SU-DHL-6 (cell line): ENCODE data around the gene FADS1.

ENCODE experiments used
- H2AFZ ChIP-seq: fragments of 200-600 bp; sonication (generic); 2 replicates; pipeline ENCODE4 v1.6.1; 2014; ENCODE audit warnings: low read depth, mild to moderate bottlenecking, moderate library complexity, mixed read lengths, antibody characterized with exemption, low read length; ENCODE audit not compliant: severe bottlenecking
- H3F3A ChIP-seq: fragments of 200-600 bp; shearing (Covaris generic); 2 replicates; pipeline ENCODE4 v1.6.0; 2016; ENCODE audit warnings: antibody characterized with exemption, mild to moderate bottlenecking; ENCODE audit not compliant: insufficient read depth
- H3K27ac ChIP-seq: fragments of 200-600 bp; sonication (generic); 2 replicates; pipeline ENCODE4 v1.5.1; 2016; ENCODE audit warnings: low read depth, mild to moderate bottlenecking, low read length, moderate library complexity, mixed read lengths
- H3K27me3 ChIP-seq: fragments of 200-600 bp; sonication (generic), shearing (Covaris generic); 2 replicates; pipeline ENCODE4 v1.6.0; 2014; ENCODE audit warnings: mild to moderate bottlenecking, low read length
- H3K36me3 ChIP-seq: fragments of 200-600 bp; sonication (generic); 2 replicates; pipeline ENCODE4 v1.6.1; 2014; ENCODE audit warnings: mild to moderate bottlenecking, low read length, mixed read lengths
- H3K4me2 ChIP-seq: fragments of 300-600, 200-600 bp; shearing (Covaris generic), sonication (generic); 2 replicates; pipeline ENCODE4 v1.6.0; 2014; ENCODE audit warnings: low read length, low read depth, mild to moderate bottlenecking; ENCODE audit not compliant: poor library complexity, severe bottlenecking
- H3K4me3 ChIP-seq: fragments of 200-600 bp; sonication (generic); 2 replicates; pipeline ENCODE4 v1.5.1; 2014; ENCODE audit warnings: antibody characterized with exemption, low read length, mild to moderate bottlenecking, mixed read lengths; ENCODE audit not compliant: insufficient read depth, poor library complexity, severe bottlenecking
- H3K79me2 ChIP-seq: fragments of 200-600 bp; sonication (generic); 2 replicates; pipeline ENCODE4 v1.6.1; 2014; ENCODE audit warnings: mild to moderate bottlenecking, low read length, moderate library complexity; ENCODE audit not compliant: insufficient read depth
- H3K9ac ChIP-seq: fragments of 200-600 bp; sonication (generic); 2 replicates; pipeline ENCODE4 v1.7.0; 2014; ENCODE audit warnings: mild to moderate bottlenecking, low read length
- H3K9me2 ChIP-seq: fragments of 200-600 bp; sonication (generic); replicated peaks from 2 replicates; pipeline ENCODE4 v1.6.1; 2014; ENCODE audit warnings: low read length; ENCODE audit not compliant: insufficient read depth
- H3K9me3 ChIP-seq: fragments of 200-600 bp; sonication (generic); 2 replicates; pipeline ENCODE4 v1.6.1; 2014; ENCODE audit warnings: low read length, mixed read lengths; ENCODE audit not compliant: insufficient read depth
- H4K20me1 ChIP-seq: fragments of 200-600 bp; sonication (generic); 2 replicates; pipeline ENCODE4 v1.6.1; 2014; ENCODE audit warnings: low read depth, mild to moderate bottlenecking, antibody characterized with exemption, low read length, moderate library complexity, mixed read lengths
- CTCF ChIP-seq: fragments of 200-600 bp; sonication (generic); IDR thresholded peaks from one replicate; pipeline ENCODE4 v1.5.1; 2017; ENCODE audit warnings: antibody characterized with exemption, mild to moderate bottlenecking, low read length, moderate library complexity; ENCODE audit not compliant: insufficient read depth, poor library complexity, severe bottlenecking
- EZH2phosphoT487 ChIP-seq: fragments of 200-600 bp; sonication (generic), shearing (Covaris generic); conservative IDR thresholded peaks from 2 replicates; pipeline ENCODE4 v1.6.1; 2018; ENCODE audit warnings: mild to moderate bottlenecking, antibody characterized with exemption, low read length, moderate library complexity, mixed read lengths

FADS1 gene

GRCh38 chr11:61763930-61764605 lies 52.7 kb downstream of the FADS1 start:
- Histone ChIP-seq H3K9ac (no peak overlapping the region), H4K20me1 (no peaks in the 10 kb centered on the region), H3K79me2 (no peaks in the 10 kb centered on the region), H2AFZ (no peak overlapping the region), H3K9me2 (no peaks in the 10 kb centered on the region), H3K27ac (no peak overlapping the region), H3K4me3 (no peak overlapping the region), H3F3A (no peaks in the 10 kb centered on the region), H3K27me3 (no peaks in the 10 kb centered on the region), H3K4me2 (no peak overlapping the region), H3K9me3 (no peaks in the 10 kb centered on the region), H3K36me3 (no peaks in the 10 kb centered on the region)
- no peak for TF ChIP-seq EZH2phosphoT487
- no peak for TF ChIP-seq CTCF

- no peaks in the 10 kb centered on the region for H3K27me3 ChIP-seq
- no peak overlapping the region for H3K27ac ChIP-seq
- no peak for TF ChIP-seq EZH2phosphoT487
- TF ChIP-seq CTCF: no peak
- H2AFZ ChIP-seq: no peak overlapping the region
- no peaks in the 10 kb centered on the region for H3K9me3 ChIP-seq
- no peaks in the 10 kb centered on the region for H3K9me2 ChIP-seq
- H3K4me3 ChIP-seq: no peak overlapping the region
- no peaks in the 10 kb centered on the region for H3K79me2 ChIP-seq
- no peak overlapping the region for H3K9ac ChIP-seq
- H3F3A ChIP-seq: no peaks in the 10 kb centered on the region
- no peaks in the 10 kb centered on the region for H4K20me1 ChIP-seq
- H3K36me3 ChIP-seq: no peaks in the 10 kb centered on the region
- H3K4me2 ChIP-seq: no peak overlapping the region
Measured at GRCh38 chr11:61762798-61763197, 54.0 kb downstream of the FADS1 start.

- no peaks in the 10 kb centered on the region for H3K9me2 ChIP-seq
- no peaks in the 10 kb centered on the region for H3K27me3 ChIP-seq
- no peak overlapping the region for H3K27ac ChIP-seq
- no peaks in the 10 kb centered on the region for H3K79me2 ChIP-seq
- H3F3A ChIP-seq: no peaks in the 10 kb centered on the region
- TF ChIP-seq EZH2phosphoT487: no peak
- TF ChIP-seq CTCF: no peak
- no peak overlapping the region for H3K9ac ChIP-seq
- no peaks in the 10 kb centered on the region for H3K36me3 ChIP-seq
- H4K20me1 ChIP-seq: no peaks in the 10 kb centered on the region
- no peak overlapping the region for H3K4me2 ChIP-seq
- no peak overlapping the region for H2AFZ ChIP-seq
- H3K9me3 ChIP-seq: no peaks in the 10 kb centered on the region
- no peak overlapping the region for H3K4me3 ChIP-seq
Measured at GRCh38 chr11:61762223-61762615, 54.6 kb downstream of the FADS1 start.
